HepG2 (cell line): ENCODE measurements around the gene FOLR2. TPM values are rescaled to one million over a fixed set of nuclear protein-coding genes. Genes with fewer than 3 reads are reported as not detected.

ENCODE experiments used
- ATAC-seq: fragments of 200-7000 bp; cut with Tn5 transposase; 3 replicates; pipeline ENCODE4 v1.9.1; 2020; ENCODE audit warnings: mild to moderate bottlenecking, moderate library complexity
- BruUV-seq: library from RNA; stranded (reverse); fragments of 400-500 nt; replicated peaks from 2 replicates; lab custom pipeline; 2021; lab: Mats Ljungman, UMichigan
- CTCF ChIA-PET: fragments of 300-600 bp; formaldehyde crosslinking; extraction: SDS; loops from one replicate; lab custom pipeline; 2021; ENCODE audit warnings: low total read pairs, inconsistent platforms, low intra/inter-chr PET ratio; lab: Yijun Ruan, JAX
- POLR2A ChIA-PET: fragments of 350-600 bp; sonication (Branson Sonifier 250); formaldehyde crosslinking; loops from one replicate; lab custom pipeline; 2020; ENCODE audit warnings: antibody characterized with exemption, inconsistent platforms; lab: Yijun Ruan, JAX
- DNase-seq: peaks from one replicate; pipeline ENCODE4 v3.0.0-alpha.2; 2015; ENCODE audit warnings: low spot score
- FAIRE-seq: peaks from 3 replicates; lab custom pipeline; 2011; peaks lifted over from hg19 to GRCh38; lab: Jason Lieb, UNC
- H2AFZ ChIP-seq: one replicate; pipeline ENCODE4 v1.6.1; 2011; ENCODE audit warnings: low read length, inconsistent platforms
- H3K27ac ChIP-seq: fragments of 300-600 bp; 3 replicates; pipeline ENCODE4 v1.8.0; 2011; ENCODE audit warnings: mixed run types, mild to moderate bottlenecking, mixed read lengths, low read length, inconsistent platforms; ENCODE audit not compliant: insufficient read depth; ENCODE audit errors: extremely low read length
- H3K27me3 ChIP-seq, 2 experiments: fragments of 200-600 bp in 1 of 2; 2 replicates in 1 of 2; 3 replicates in 1 of 2; pipeline versions ENCODE4 v1.6.0 to v1.8.0; 2011; ENCODE audit warnings: low read length in 2 of 2, mild to moderate bottlenecking in 2 of 2, moderate library complexity in 2 of 2, inconsistent platforms in 1 of 2; ENCODE audit not compliant: insufficient read depth in 2 of 2, control insufficient read depth in 1 of 2
- H3K36me3 ChIP-seq, 2 experiments: fragments of 200-600 bp in 1 of 2; replicated peaks in 1 of 2; 2 replicates in 1 of 2; 3 replicates in 1 of 2; pipeline versions ENCODE4 v1.5.1 to v1.8.0; 2011; ENCODE audit warnings: low read length in 2 of 2, inconsistent platforms in 1 of 2; ENCODE audit not compliant: insufficient read depth in 2 of 2, control insufficient read depth in 1 of 2
- H3K4me1 ChIP-seq: 2 replicates; pipeline ENCODE4 v1.5.1; 2012; ENCODE audit warnings: low read length, inconsistent platforms; ENCODE audit not compliant: insufficient read depth
- H3K4me2 ChIP-seq: 2 replicates; pipeline ENCODE4 v1.6.0; 2011; ENCODE audit warnings: low read depth, low read length, inconsistent platforms
- H3K4me3 ChIP-seq, 3 experiments: fragments of 200-600 bp in 1 of 3; sonication (generic), shearing (Covaris generic) in 1 of 3; replicated peaks in 1 of 3; 2 replicates each; pipeline ENCODE4 v1.5.1; 2011 to 2016; ENCODE audit warnings: low read length in 3 of 3, inconsistent platforms in 2 of 3, low read depth in 2 of 3, mild to moderate bottlenecking in 2 of 3, control low read depth in 1 of 3, mixed read lengths in 1 of 3; ENCODE audit not compliant: insufficient read depth in 1 of 3
- H3K79me2 ChIP-seq: one replicate; pipeline ENCODE4 v1.6.1; 2011; ENCODE audit warnings: low read length, inconsistent platforms; ENCODE audit not compliant: insufficient read depth
- H3K9ac ChIP-seq: 2 replicates; pipeline ENCODE4 v1.6.0; 2011; ENCODE audit warnings: mild to moderate bottlenecking, low read depth, low read length, inconsistent platforms; ENCODE audit not compliant: insufficient read depth
- H3K9me3 ChIP-seq: 2 replicates; pipeline ENCODE4 v1.5.1; 2012; ENCODE audit warnings: mild to moderate bottlenecking, low read length
- H4K20me1 ChIP-seq: 2 replicates; pipeline ENCODE4 v1.6.0; 2011; ENCODE audit warnings: inconsistent platforms, mild to moderate bottlenecking, low read length, moderate library complexity; ENCODE audit not compliant: insufficient read depth
- AGO2 ChIP-seq: fragments of 200-400 bp; formaldehyde crosslinking; optimal IDR thresholded peaks from 2 replicates; pipeline ENCODE3; 2017; ENCODE audit warnings: mild to moderate bottlenecking, low read depth, low read length, moderate library complexity
- HNRNPLL ChIP-seq: fragments of 200-400 bp; formaldehyde crosslinking; IDR thresholded peaks from 2 replicates; pipeline ENCODE4 v1.6.1; 2017; ENCODE audit warnings: mild to moderate bottlenecking, low read depth, low read length; ENCODE audit not compliant: poor library complexity, severe bottlenecking
- KLF13 ChIP-seq: sonication (generic); formaldehyde crosslinking; IDR thresholded peaks from 2 replicates; pipeline ENCODE4 v1.4.0; 2020; ENCODE audit warnings: mild to moderate bottlenecking, missing genetic modification reagents
- MAZ ChIP-seq, 2 experiments: sonication (generic) in 1 of 2; formaldehyde crosslinking in 1 of 2; IDR thresholded peaks; 2 replicates each; pipeline versions ENCODE4 v1.5.0 to v1.6.1; 2012 to 2020; ENCODE audit warnings: low read depth in 2 of 2, mild to moderate bottlenecking in 2 of 2, borderline replicate concordance in 1 of 2, improper control_type of control experiment in 1 of 2, low read length in 1 of 2, missing genetic modification reagents in 1 of 2, moderate library complexity in 1 of 2
- RAD21 ChIP-seq: fragments of 450-650 bp; formaldehyde crosslinking; IDR thresholded peaks from 2 replicates; pipeline ENCODE4 v1.5.0; 2020; ENCODE audit warnings: mild to moderate bottlenecking
- SALL1 ChIP-seq: sonication (generic); formaldehyde crosslinking; IDR thresholded peaks from 2 replicates; pipeline ENCODE4 v1.8.0; 2022; ENCODE audit warnings: mild to moderate bottlenecking, missing genetic modification reagents
- SATB2 ChIP-seq: sonication (generic); formaldehyde crosslinking; IDR thresholded peaks from 2 replicates; pipeline ENCODE4 v1.5.0; 2020; ENCODE audit warnings: missing genetic modification reagents
- SMC3 ChIP-seq: IDR thresholded peaks from 2 replicates; pipeline ENCODE4 v1.6.1; 2011; ENCODE audit warnings: low read length, improper control_type of control experiment
- STAG1 ChIP-seq: sonication (generic); formaldehyde crosslinking; IDR thresholded peaks from 2 replicates; pipeline ENCODE4 v1.4.0; 2020; ENCODE audit warnings: missing genetic modification reagents
- ZBTB33 ChIP-seq: sonication (generic); formaldehyde crosslinking; IDR thresholded peaks from 2 replicates; pipeline ENCODE4 v1.4.0; 2020; ENCODE audit warnings: missing genetic modification reagents
- ZNF281 ChIP-seq: sonication (generic); formaldehyde crosslinking; IDR thresholded peaks from 2 replicates; pipeline ENCODE4 v1.4.0; 2020; ENCODE audit warnings: missing genetic modification reagents, borderline replicate concordance
- ZNF629 ChIP-seq: sonication (generic); formaldehyde crosslinking; conservative IDR thresholded peaks from 2 replicates; pipeline ENCODE4 v1.5.0; 2020; ENCODE audit warnings: missing genetic modification reagents
- WGBS: methylation state at CpG from one replicate; pipeline ENCODE4 v1.1.6; 2017; ENCODE audit warnings: low lambda C conversion rate; 5-methylcytosine and 5-hydroxymethylcytosine counted together
- in situ Hi-C: cut with HindIII; loops from 2 replicates; pipeline ENCODE4 v1.10.0; 2017; ENCODE audit warnings: low pct_unique_long_range_greater_than_20kb; ENCODE audit not compliant: extremely low pct_ligation_motif_present
- intact Hi-C: fragments of 100-400 bp; cut with micrococcal nuclease; formaldehyde crosslinking; loops from one replicate; pipeline ENCODE4 v1.10.0; 2022; ENCODE audit not compliant: unreplicated experiment
- polyA plus RNA-seq, 8 experiments: library from polyadenylated mRNA; depleted of rRNA in 3 of 8; stranded (reverse) in 7 of 8; unstranded in 1 of 8; fragments of >200 nt; fragmentation: Illumina TruSeq in 4 of 8; extraction: Trizol in 4 of 8; gene quantifications; 2 replicates each; pipeline versions ENCODE4 v1.2.1 to v1.2.3, GENCODE V29; 2011 to 2016; ENCODE audit warnings: low read depth in 4 of 8, missing spikeins in 1 of 8, mixed read lengths in 1 of 8; ENCODE audit not compliant: insufficient read depth in 1 of 8
- total RNA-seq, 5 experiments: library from RNA; depleted of rRNA; stranded (reverse); fragments of >200 nt; fragmentation: Illumina TruSeq; extraction: Trizol; gene quantifications; 2 replicates each; pipeline ENCODE4 v1.2.3, GENCODE V29; 2016; ENCODE audit warnings: low read depth in 1 of 5
- TF ChIP-seq, protein P1 (sequence below): sonication (generic); formaldehyde crosslinking; IDR thresholded peaks from 2 replicates; pipeline ENCODE4 v1.5.0; 2020; ENCODE audit warnings: mild to moderate bottlenecking, missing genetic modification reagents, moderate library complexity
- TF ChIP-seq, protein P2 (sequence below): sonication (generic); formaldehyde crosslinking; IDR thresholded peaks from 2 replicates; pipeline ENCODE4 v1.4.0; 2020; ENCODE audit warnings: missing genetic modification reagents

Gene FOLR2
- total and polyA plus RNA-seq, 2 of the 13 experiments (the other 11 are each of a cell fraction or from before 2014, with no cell fraction given), result 0.09 TPM; not detected in 1

DNA sequence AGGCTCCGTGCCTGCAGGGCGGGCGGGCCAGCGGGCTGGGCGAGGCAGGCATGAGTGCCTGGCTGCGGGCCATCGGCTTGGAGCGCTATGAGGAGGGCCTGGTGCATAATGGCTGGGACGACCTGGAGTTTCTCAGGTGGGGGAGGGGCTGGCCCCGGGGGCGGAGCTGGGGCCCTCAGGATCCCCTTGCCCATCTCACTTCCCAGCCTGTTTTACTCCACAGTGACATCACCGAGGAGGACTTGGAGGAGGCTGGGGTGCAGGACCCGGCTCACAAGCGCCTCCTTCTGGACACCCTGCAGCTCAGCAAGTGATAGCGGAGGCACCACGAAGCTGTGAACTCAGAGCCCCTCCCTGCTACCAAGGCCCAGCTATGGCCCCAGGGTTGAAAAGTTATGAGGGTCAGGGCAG is 21.5 kb downstream of the FOLR2 start:
- no peaks in the 10 kb centered on the region for H4K20me1 ChIP-seq
- no peak overlapping the region for H3K4me2 ChIP-seq
- H3K9ac ChIP-seq, result no peak overlapping the region
- H3K9me3 ChIP-seq, result no peaks in the 10 kb centered on the region
- FAIRE-seq (peak; percentile 37), DNase-seq (peak; percentile 47), ATAC-seq (peak; percentile 63)
- CTCF ChIA-PET, result no interaction called here
- H3K27ac ChIP-seq, result no peak overlapping the region
- 90% methylated on average over 4 of the region's 16 CpGs for WGBS
- no peak overlapping the region for H3K4me3 ChIP-seq
- H3K27me3 ChIP-seq, result peaks cover 2 to 30% of the 10 kb centered on the region in 2 experiments; a peak in 4 of 5 replicates
- intact Hi-C loops, result loop anchor here (2.0 kb wide), 1 partner anchor 13 kb away; the partner anchor contains the start of gene INPPL1
- POLR2A ChIA-PET, result interaction anchor here (0.6 to 1.0 kb wide), 2 partner anchors 158 to 193 kb away, joined by 4 read pairs; no protein-coding TSS in a partner anchor
- in situ Hi-C loops, result no loop called here
- peaks cover 17% of the 10 kb centered on the region for H3K4me1 ChIP-seq
- H2AFZ ChIP-seq, result no peak overlapping the region
- no peaks in the 10 kb centered on the region for H3K79me2 ChIP-seq
- H3K36me3 ChIP-seq, result peaks cover 8 to 25% of the 10 kb centered on the region in 2 experiments; a peak in 4 of 5 replicates
- BruUV-seq, result no TSS peak
- TF ChIP-seq ZNF281 (CRISPR knock-in tag), result 0 out of 2 replicates have a peak, but pooled peaks have one; percentile 13
- no peak for TF ChIP-seq KLF13 (CRISPR knock-in tag)
- peak; percentile 52 for TF ChIP-seq SMC3
- peak; percentile 31; the same call in 1 of the 2 replicates for TF ChIP-seq MAZ (IDR thresholded peaks at IDR 0.05; ENCODE audit: borderline replicate concordance, low read depth, low read length)
- no peak for TF ChIP-seq MAZ (CRISPR knock-in tag; IDR thresholded peaks at IDR 0.05; ENCODE audit: low read depth)
- TF ChIP-seq AGO2, result peak; percentile 44
- TF ChIP-seq, protein P1, sequence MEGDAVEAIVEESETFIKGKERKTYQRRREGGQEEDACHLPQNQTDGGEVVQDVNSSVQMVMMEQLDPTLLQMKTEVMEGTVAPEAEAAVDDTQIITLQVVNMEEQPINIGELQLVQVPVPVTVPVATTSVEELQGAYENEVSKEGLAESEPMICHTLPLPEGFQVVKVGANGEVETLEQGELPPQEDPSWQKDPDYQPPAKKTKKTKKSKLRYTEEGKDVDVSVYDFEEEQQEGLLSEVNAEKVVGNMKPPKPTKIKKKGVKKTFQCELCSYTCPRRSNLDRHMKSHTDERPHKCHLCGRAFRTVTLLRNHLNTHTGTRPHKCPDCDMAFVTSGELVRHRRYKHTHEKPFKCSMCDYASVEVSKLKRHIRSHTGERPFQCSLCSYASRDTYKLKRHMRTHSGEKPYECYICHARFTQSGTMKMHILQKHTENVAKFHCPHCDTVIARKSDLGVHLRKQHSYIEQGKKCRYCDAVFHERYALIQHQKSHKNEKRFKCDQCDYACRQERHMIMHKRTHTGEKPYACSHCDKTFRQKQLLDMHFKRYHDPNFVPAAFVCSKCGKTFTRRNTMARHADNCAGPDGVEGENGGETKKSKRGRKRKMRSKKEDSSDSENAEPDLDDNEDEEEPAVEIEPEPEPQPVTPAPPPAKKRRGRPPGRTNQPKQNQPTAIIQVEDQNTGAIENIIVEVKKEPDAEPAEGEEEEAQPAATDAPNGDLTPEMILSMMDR (CRISPR knock-in tag), result peak; percentile 80
- TF ChIP-seq HNRNPLL, result peak; percentile 11
- peak; percentile 46 for TF ChIP-seq STAG1
- TF ChIP-seq SALL1 (CRISPR knock-in tag), result 0 out of 2 replicates have a peak, but pooled peaks have one; percentile 18
- no peak for TF ChIP-seq SATB2
- TF ChIP-seq ZBTB33 (CRISPR knock-in tag), result peak; percentile 100
- TF ChIP-seq ZNF629 (CRISPR knock-in tag), result no peak
- TF ChIP-seq, protein P2, sequence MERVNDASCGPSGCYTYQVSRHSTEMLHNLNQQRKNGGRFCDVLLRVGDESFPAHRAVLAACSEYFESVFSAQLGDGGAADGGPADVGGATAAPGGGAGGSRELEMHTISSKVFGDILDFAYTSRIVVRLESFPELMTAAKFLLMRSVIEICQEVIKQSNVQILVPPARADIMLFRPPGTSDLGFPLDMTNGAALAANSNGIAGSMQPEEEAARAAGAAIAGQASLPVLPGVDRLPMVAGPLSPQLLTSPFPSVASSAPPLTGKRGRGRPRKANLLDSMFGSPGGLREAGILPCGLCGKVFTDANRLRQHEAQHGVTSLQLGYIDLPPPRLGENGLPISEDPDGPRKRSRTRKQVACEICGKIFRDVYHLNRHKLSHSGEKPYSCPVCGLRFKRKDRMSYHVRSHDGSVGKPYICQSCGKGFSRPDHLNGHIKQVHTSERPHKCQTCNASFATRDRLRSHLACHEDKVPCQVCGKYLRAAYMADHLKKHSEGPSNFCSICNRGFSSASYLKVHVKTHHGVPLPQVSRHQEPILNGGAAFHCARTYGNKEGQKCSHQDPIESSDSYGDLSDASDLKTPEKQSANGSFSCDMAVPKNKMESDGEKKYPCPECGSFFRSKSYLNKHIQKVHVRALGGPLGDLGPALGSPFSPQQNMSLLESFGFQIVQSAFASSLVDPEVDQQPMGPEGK (CRISPR knock-in tag), result 0 out of 2 replicates have a peak, but pooled peaks have one; percentile 18
- peak; percentile 56 for TF ChIP-seq RAD21
